ENCODE data around the gene LVRN. TPM values are rescaled to one million over a fixed set of nuclear protein-coding genes. Genes with fewer than 3 reads are reported as not detected.

Gene LVRN
- total and polyA plus RNA-seq, 2 experiments from 2014 or later = 0.31 to 0.45 TPM

- peaks cover 23% of the 10 kb centered on the region for H3K4me1 Mint-ChIP-seq
- H3K36me3 ChIP-seq (ENCODE audit: insufficient read depth) = no peaks in the 10 kb centered on the region
- peaks cover 8% of the 10 kb centered on the region; the same call in 1 of the 2 replicates for H3F3A ChIP-seq (replicated peaks; ENCODE audit: low read depth)
- H3K4me3 Mint-ChIP-seq = no peak overlapping the region
- no peak overlapping the region for H3K27ac ChIP-seq (ENCODE audit: low read depth)
- H3K9me3 Mint-ChIP-seq = no peaks in the 10 kb centered on the region
- TF ChIP-seq ZNF114 (CRISPR knock-in tag; IDR thresholded peaks at IDR 0.05) = no peak
- no peak for TF ChIP-seq ETS1 (IDR thresholded peaks at IDR 0.05)
- no peak for TF ChIP-seq POLR2AphosphoS5 (IDR thresholded peaks at IDR 0.05; ENCODE audit: low read depth)
- no peak for TF ChIP-seq STAT1 (IDR thresholded peaks at IDR 0.05; ENCODE audit: unreplicated experiment)
- TF ChIP-seq EZH2 (IDR thresholded peaks at IDR 0.05; ENCODE audit: low read depth, unreplicated experiment) = no peak
- TF ChIP-seq NANOG (IDR thresholded peaks at IDR 0.05; ENCODE audit: borderline replicate concordance) = no peak
- no peak for TF ChIP-seq CTCF (conservative IDR thresholded peaks at IDR 0.05; ENCODE audit: low read depth in 2 of 2)
- no peak for TF ChIP-seq REST (IDR thresholded peaks at IDR 0.05; ENCODE audit: unreplicated experiment)
- no peak for TF ChIP-seq EZH2phosphoT487 (IDR thresholded peaks at IDR 0.05; ENCODE audit: unreplicated experiment)
- no peak for TF ChIP-seq CREB1 (CRISPR knock-in tag; IDR thresholded peaks at IDR 0.05; ENCODE audit: low read depth)
- no peak for TF ChIP-seq JUNB (IDR thresholded peaks at IDR 0.05; ENCODE audit: unreplicated experiment)
- DNase-seq (ENCODE audit: low spot score) = no peak
- no peak overlapping the region for H3K4me3 ChIP-seq
- H3K9me2 ChIP-seq (ENCODE audit: insufficient read depth) = no peaks in the 10 kb centered on the region
- H3K79me2 ChIP-seq (replicated peaks; ENCODE audit: insufficient read depth) = no peaks in the 10 kb centered on the region
- no peak for ATAC-seq
- peaks cover 34% of the 10 kb centered on the region for H3K4me1 ChIP-seq (ENCODE audit: insufficient read depth)
- peaks cover 17% of the 10 kb centered on the region for H3K27me3 Mint-ChIP-seq (ENCODE audit: insufficient read depth, low read depth, poor library complexity)
- no peaks in the 10 kb centered on the region for H3K36me3 Mint-ChIP-seq (ENCODE audit: low read depth)
- H3K27me3 ChIP-seq (ENCODE audit: insufficient read depth) = peaks cover 36% of the 10 kb centered on the region
- H3K27ac Mint-ChIP-seq = no peak overlapping the region
- no peaks in the 10 kb centered on the region for H4K20me1 ChIP-seq (replicated peaks; ENCODE audit: insufficient read depth)
- H2AFZ ChIP-seq = no peak overlapping the region
- H3K4me2 ChIP-seq = no peak overlapping the region
These were observed 5.3 kb upstream of the LVRN start for GRCh38 chr5:115956957-115957356.
